Keratinocyte (primary cell): ENCODE results near the gene IDI1.
A peak's percentile ranks its signal among the peaks of the same experiment; 100 is the strongest.

Experiments
- CTCF ChIP-seq, 3 experiments: IDR thresholded peaks in 1 of 3; conservative IDR thresholded peaks in 1 of 3; optimal IDR thresholded peaks in 1 of 3; 2 replicates in 2 of 3; 3 replicates in 1 of 3; pipeline versions ENCODE3 to v1.5.1; 2011; ENCODE audit warnings: low read length in 3 of 3, mild to moderate bottlenecking in 3 of 3, moderate library complexity in 2 of 3, control low read depth in 1 of 3, inconsistent platforms in 1 of 3; ENCODE audit not compliant: insufficient read depth in 2 of 3; ENCODE audit errors: extremely low read depth in 1 of 3
- EZH2 ChIP-seq: IDR thresholded peaks from one replicate; pipeline ENCODE4 v1.6.1; 2012; ENCODE audit warnings: inconsistent platforms, mild to moderate bottlenecking, low read length, moderate library complexity

DNA sequence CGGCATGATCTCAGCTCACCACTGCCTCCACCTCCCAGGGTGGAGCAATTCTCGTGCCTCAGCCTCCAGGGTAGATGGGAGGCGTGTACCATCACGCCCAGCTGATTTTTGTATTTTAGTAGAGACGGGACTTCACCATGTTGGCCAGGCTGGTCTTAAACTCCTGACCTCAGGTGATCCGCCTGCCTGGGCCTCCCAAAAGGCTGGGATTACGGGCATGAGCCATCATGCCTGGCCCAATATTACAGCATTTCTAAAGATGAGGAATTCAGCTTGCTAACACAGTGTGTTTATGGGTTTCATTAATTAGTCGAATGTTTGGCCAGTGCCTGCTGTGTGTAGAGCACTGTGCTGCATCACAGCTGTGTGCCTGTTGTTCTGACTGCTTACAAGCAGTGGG, 11.0 kb upstream of the IDI1 start:
- TF ChIP-seq CTCF (optimal IDR thresholded peaks at IDR 0.05 in 1 of 3, IDR thresholded peaks at IDR 0.05 in 1 of 3, conservative IDR thresholded peaks at IDR 0.05 in 1 of 3; ENCODE audit: extremely low read depth in 1 of 3, insufficient read depth in 2 of 3, low read length in 3 of 3) (peak in 1 of 3 experiments; percentile 31), EZH2 (no peak)
